ENCODE data around the gene ARSJ.

ARSJ gene

GRCh38 chr4:113921089-113921794, 58.2 kb downstream of the ARSJ start:
- ChIA-PET CTCF (no interaction called here), POLR2A (no interaction called here)
- DNase-seq (ENCODE audit: extremely low spot score), result no peak
- TF ChIP-seq FOXM1 (IDR thresholded peaks at IDR 0.05; ENCODE audit: borderline replicate concordance) (no peak), LEF1 (IDR thresholded peaks at IDR 0.05; ENCODE audit: borderline replicate concordance) (no peak), BHLHE40 (IDR thresholded peaks at IDR 0.05; ENCODE audit: borderline replicate concordance) (no peak), L3MBTL2 (conservative IDR thresholded peaks at IDR 0.05) (no peak), TARDBP (IDR thresholded peaks at IDR 0.05) (no peak), SUZ12 (IDR thresholded peaks at IDR 0.05) (no peak), ZNF384 (IDR thresholded peaks at IDR 0.05) (no peak), CTBP1 (IDR thresholded peaks at IDR 0.05; ENCODE audit: borderline replicate concordance) (no peak), PKNOX1 (IDR thresholded peaks at IDR 0.05) (no peak), SP1 (IDR thresholded peaks at IDR 0.05) (no peak), ELF4 (IDR thresholded peaks at IDR 0.05) (no peak), NFRKB (IDR thresholded peaks at IDR 0.05) (no peak), ARNT (IDR thresholded peaks at IDR 0.05) (no peak), FOXK2 (IDR thresholded peaks at IDR 0.05) (no peak)

- TF ChIP-seq NFRKB (IDR thresholded peaks at IDR 0.05) (no peak), ELF4 (IDR thresholded peaks at IDR 0.05) (no peak), SP1 (IDR thresholded peaks at IDR 0.05) (no peak), FOXA1 (IDR thresholded peaks at IDR 0.05) (no peak), LEF1 (IDR thresholded peaks at IDR 0.05; ENCODE audit: borderline replicate concordance) (no peak), BHLHE40 (IDR thresholded peaks at IDR 0.05; ENCODE audit: borderline replicate concordance) (no peak), SUZ12 (IDR thresholded peaks at IDR 0.05) (no peak)
- no peak for DNase-seq (ENCODE audit: extremely low spot score)
- POLR2A ChIA-PET, result no interaction called here
- CTCF ChIA-PET, result no interaction called here
Observed at GRCh38 chr4:113919611-113920010, 59.8 kb downstream of the ARSJ start.

GRCh38 chr4:113919145-113919544, 60.3 kb downstream of the ARSJ start:
- no peak for DNase-seq (ENCODE audit: extremely low spot score)
- CTCF ChIA-PET, result no interaction called here
- TF ChIP-seq FOXA1 (IDR thresholded peaks at IDR 0.05) (no peak), TARDBP (IDR thresholded peaks at IDR 0.05) (no peak), ZNF384 (IDR thresholded peaks at IDR 0.05) (no peak), SUZ12 (IDR thresholded peaks at IDR 0.05) (no peak), ARNT (IDR thresholded peaks at IDR 0.05) (no peak)
- POLR2A ChIA-PET, result no interaction called here

GRCh38 chr4:113908829-113909228, 70.6 kb downstream of the ARSJ start:
- TF ChIP-seq FOXA1 (IDR thresholded peaks at IDR 0.05) (no peak), L3MBTL2 (conservative IDR thresholded peaks at IDR 0.05) (no peak), ARNT (IDR thresholded peaks at IDR 0.05) (no peak), FOXM1 (IDR thresholded peaks at IDR 0.05; ENCODE audit: borderline replicate concordance) (no peak), BHLHE40 (IDR thresholded peaks at IDR 0.05; ENCODE audit: borderline replicate concordance) (no peak), SP1 (IDR thresholded peaks at IDR 0.05) (no peak), TARDBP (IDR thresholded peaks at IDR 0.05) (no peak)
- ChIA-PET CTCF (no interaction called here), POLR2A (no interaction called here)
- no peak for DNase-seq (ENCODE audit: extremely low spot score)

GRCh38 chr4:113907559-113907958, 71.9 kb downstream of the ARSJ start:
- ChIA-PET POLR2A (no interaction called here), CTCF (no interaction called here)
- no peak for TF ChIP-seq FOXA1 (IDR thresholded peaks at IDR 0.05)
- TF ChIP-seq FOXK2 (IDR thresholded peaks at IDR 0.05), result no peak
- no peak for TF ChIP-seq LEF1 (IDR thresholded peaks at IDR 0.05; ENCODE audit: borderline replicate concordance)
- TF ChIP-seq BHLHE40 (IDR thresholded peaks at IDR 0.05; ENCODE audit: borderline replicate concordance), result no peak
- TF ChIP-seq SUZ12 (IDR thresholded peaks at IDR 0.05), result no peak
- TF ChIP-seq HDGF (IDR thresholded peaks at IDR 0.05; ENCODE audit: borderline replicate concordance), result no peak
- TF ChIP-seq ARNT (IDR thresholded peaks at IDR 0.05), result no peak
- TF ChIP-seq TARDBP (IDR thresholded peaks at IDR 0.05), result no peak
- TF ChIP-seq PKNOX1 (IDR thresholded peaks at IDR 0.05), result no peak
- TF ChIP-seq FOXM1 (IDR thresholded peaks at IDR 0.05; ENCODE audit: borderline replicate concordance), result no peak
- no peak for TF ChIP-seq CTBP1 (IDR thresholded peaks at IDR 0.05; ENCODE audit: borderline replicate concordance)
- TF ChIP-seq ELF4 (IDR thresholded peaks at IDR 0.05), result no peak
- no peak for DNase-seq (ENCODE audit: extremely low spot score)

GRCh38 chr4:113905301-113905700, 74.1 kb downstream of the ARSJ start:
- CTCF ChIA-PET, result no interaction called here
- TF ChIP-seq CTBP1 (IDR thresholded peaks at IDR 0.05; ENCODE audit: borderline replicate concordance), result no peak
- no peak for TF ChIP-seq BHLHE40 (IDR thresholded peaks at IDR 0.05; ENCODE audit: borderline replicate concordance)
- no peak for TF ChIP-seq HDGF (IDR thresholded peaks at IDR 0.05; ENCODE audit: borderline replicate concordance)
- POLR2A ChIA-PET, result no interaction called here
- DNase-seq (ENCODE audit: extremely low spot score), result no peak

GRCh38 chr4:113904877-113905276, 74.6 kb downstream of the ARSJ start:
- POLR2A ChIA-PET, result no interaction called here
- TF ChIP-seq FOXK2 (IDR thresholded peaks at IDR 0.05), result no peak
- no peak for TF ChIP-seq SUZ12 (IDR thresholded peaks at IDR 0.05)
- DNase-seq (ENCODE audit: extremely low spot score), result no peak
- CTCF ChIA-PET, result no interaction called here
